GM12892 (cell line): ENCODE data around the gene CDH10.

Source experiments
- POLR2A ChIP-seq: IDR thresholded peaks from 2 replicates; pipeline ENCODE4 v1.6.1; 2011; ENCODE audit warnings: low read depth, low read length, control low read depth
- POLR2AphosphoS5 ChIP-seq: IDR thresholded peaks from 2 replicates; pipeline ENCODE4 v1.6.1; 2011; ENCODE audit warnings: low read depth, low read length, control low read depth
- TAF1 ChIP-seq: IDR thresholded peaks from 2 replicates; pipeline ENCODE4 v1.6.1; 2011; ENCODE audit warnings: low read depth, mild to moderate bottlenecking, control low read depth, low read length, borderline replicate concordance

- TF ChIP-seq POLR2A (no peak), POLR2AphosphoS5 (no peak), TAF1 (no peak)
Measured at GRCh38 chr5:24693609-24694008, 48.8 kb upstream of the CDH10 start.
